KMS-11 (cell line): ENCODE measurements around the gene DIS3L2.

Experiments used
- H2AFZ ChIP-seq: fragments of 200-600 bp; sonication (generic); 2 replicates; pipeline ENCODE4 v1.6.1; 2016; ENCODE audit warnings: antibody characterized with exemption, mixed run types, low read depth
- H3K27ac ChIP-seq: fragments of 200-600 bp; sonication (generic); 2 replicates; pipeline ENCODE4 v1.6.1; 2016; ENCODE audit warnings: mild to moderate bottlenecking, mixed run types
- H3K27me3 ChIP-seq: fragments of 200-600 bp; sonication (generic); 2 replicates; pipeline ENCODE4 v1.6.1; 2017; ENCODE audit warnings: mild to moderate bottlenecking, low read depth, mixed run types, moderate library complexity; ENCODE audit not compliant: insufficient read depth
- H3K36me3 ChIP-seq: fragments of 200-600 bp; sonication (generic); 2 replicates; pipeline ENCODE4 v1.6.1; 2017; ENCODE audit warnings: mild to moderate bottlenecking, mixed run types; ENCODE audit not compliant: insufficient read depth
- H3K4me1 ChIP-seq: fragments of 200-600 bp; sonication (generic); 2 replicates; pipeline ENCODE4 v1.6.1; 2016; ENCODE audit warnings: mild to moderate bottlenecking, low read depth, mixed run types; ENCODE audit not compliant: poor library complexity, severe bottlenecking
- H3K4me2 ChIP-seq: fragments of 200-600 bp; sonication (generic); 2 replicates; pipeline ENCODE4 v1.7.0; 2016; ENCODE audit warnings: mild to moderate bottlenecking, mixed run types
- H3K4me3 ChIP-seq: fragments of 200-600 bp; sonication (generic); IDR thresholded peaks from 2 replicates; pipeline ENCODE4 v1.6.1; 2017; ENCODE audit warnings: low read depth, low read length, mixed read lengths; ENCODE audit not compliant: insufficient read depth
- H3K79me2 ChIP-seq: fragments of 200-600 bp; sonication (generic); 2 replicates; pipeline ENCODE4 v1.6.1; 2016; ENCODE audit warnings: low read depth, mixed run types; ENCODE audit not compliant: insufficient read depth
- H3K9ac ChIP-seq: fragments of 200-600 bp; sonication (generic); 2 replicates; pipeline ENCODE4 v1.6.1; 2016; ENCODE audit warnings: mild to moderate bottlenecking, mixed run types
- H4K20me1 ChIP-seq: fragments of 200-600 bp; sonication (generic); 2 replicates; pipeline ENCODE4 v1.6.1; 2016; ENCODE audit warnings: mild to moderate bottlenecking, mixed run types; ENCODE audit not compliant: insufficient read depth
- CTCF ChIP-seq: fragments of 200-600 bp; sonication (generic); conservative IDR thresholded peaks from 2 replicates; pipeline ENCODE4 v1.6.1; 2017; ENCODE audit warnings: low read depth, mild to moderate bottlenecking, antibody characterized with exemption, low read length, moderate library complexity, mixed read lengths

DIS3L2 gene

GRCh38 chr2:232372231-232373208, 411.0 kb downstream of the DIS3L2 start:
- H4K20me1 ChIP-seq, result no peaks in the 10 kb centered on the region
- TF ChIP-seq CTCF, result no peak
- H3K4me1 ChIP-seq, result no peaks in the 10 kb centered on the region

GRCh38 chr2:232374356-232374755, 412.8 kb downstream of the DIS3L2 start:
- no peak overlapping the region for H3K4me3 ChIP-seq
- H2AFZ ChIP-seq, result no peak overlapping the region
- no peak overlapping the region for H3K4me2 ChIP-seq
- no peaks in the 10 kb centered on the region for H3K27me3 ChIP-seq
- no peaks in the 10 kb centered on the region for H3K36me3 ChIP-seq
- H3K4me1 ChIP-seq, result no peaks in the 10 kb centered on the region
- H3K27ac ChIP-seq, result no peak overlapping the region
- no peak overlapping the region for H3K9ac ChIP-seq
- no peak for TF ChIP-seq CTCF
- no peaks in the 10 kb centered on the region for H3K79me2 ChIP-seq
- H4K20me1 ChIP-seq, result no peaks in the 10 kb centered on the region

More at GRCh38 chr2:232372231-232373208, 411.0 kb downstream of the DIS3L2 start:
- no peaks in the 10 kb centered on the region for H3K36me3 ChIP-seq
- H3K4me3 ChIP-seq, result no peak overlapping the region
- no peak overlapping the region for H2AFZ ChIP-seq
- H3K4me2 ChIP-seq, result no peak overlapping the region
- H3K27me3 ChIP-seq, result no peaks in the 10 kb centered on the region
- H3K9ac ChIP-seq, result no peak overlapping the region
- no peak overlapping the region for H3K27ac ChIP-seq
- H3K79me2 ChIP-seq, result no peaks in the 10 kb centered on the region

GRCh38 chr2:232375164-232375563, 413.7 kb downstream of the DIS3L2 start:
- Histone ChIP-seq H3K9ac (no peak overlapping the region), H3K4me1 (no peaks in the 10 kb centered on the region), H3K27ac (no peak overlapping the region), H3K4me3 (no peak overlapping the region), H3K36me3 (no peaks in the 10 kb centered on the region), H3K4me2 (no peak overlapping the region), H3K27me3 (no peaks in the 10 kb centered on the region), H2AFZ (no peak overlapping the region), H4K20me1 (no peaks in the 10 kb centered on the region), H3K79me2 (no peaks in the 10 kb centered on the region)
- TF ChIP-seq CTCF, result no peak

- H3K27ac ChIP-seq, result no peak overlapping the region
- H3K4me2 ChIP-seq, result no peak overlapping the region
- no peak overlapping the region for H3K9ac ChIP-seq
- H3K36me3 ChIP-seq, result no peaks in the 10 kb centered on the region
- H3K79me2 ChIP-seq, result no peaks in the 10 kb centered on the region
- H2AFZ ChIP-seq, result no peak overlapping the region
- no peak for TF ChIP-seq CTCF
- no peak overlapping the region for H3K4me3 ChIP-seq
- no peaks in the 10 kb centered on the region for H3K27me3 ChIP-seq
- H4K20me1 ChIP-seq, result no peaks in the 10 kb centered on the region
- no peaks in the 10 kb centered on the region for H3K4me1 ChIP-seq
Measured at GRCh38 chr2:232376260-232376659, 414.7 kb downstream of the DIS3L2 start.
